ENCODE data around the gene ARMC6. TPM values are rescaled to one million over a fixed set of nuclear protein-coding genes. Genes with fewer than 3 reads are reported as not detected.
A peak's percentile ranks its signal among the peaks of the same experiment; 100 is the strongest.

ARMC6 gene
- total and polyA plus RNA-seq, 2 of the 13 experiments (the other 11 are each of a cell fraction or from before 2014, with no cell fraction given), result 16.2 to 36.8 TPM

GRCh38 chr19:19105365-19106055 lies 72.1 kb downstream of the ARMC6 start (continued):
- peak; percentile 30; the same call in 1 of the 2 replicates for TF ChIP-seq PATZ1 (CRISPR knock-in tag; IDR thresholded peaks at IDR 0.05)
- TF ChIP-seq KMT2B (CRISPR knock-in tag; IDR thresholded peaks at IDR 0.05), result no peak
- TF ChIP-seq ZNF883 (CRISPR knock-in tag; IDR thresholded peaks at IDR 0.05; ENCODE audit: not compliant biosample characterization), result no peak
- no peak for TF ChIP-seq FOXK1 (CRISPR knock-in tag; IDR thresholded peaks at IDR 0.05; ENCODE audit: borderline replicate concordance, low read depth)
- TF ChIP-seq ZNF614 (CRISPR knock-in tag; IDR thresholded peaks at IDR 0.05; ENCODE audit: borderline replicate concordance), result peak; percentile 27; the same call in 1 of the 2 replicates
- TF ChIP-seq ZNF773 (CRISPR knock-in tag; IDR thresholded peaks at IDR 0.05; ENCODE audit: borderline replicate concordance), result no peak
- no peak for TF ChIP-seq PCBP2 (optimal IDR thresholded peaks at IDR 0.05; ENCODE audit: low read depth, low read length, poor library complexity, severe bottlenecking)
- TF ChIP-seq ZHX2 (IDR thresholded peaks at IDR 0.05; ENCODE audit: low read depth), result peak; percentile 56; the same call in 1 of the 2 replicates
- TF ChIP-seq ZHX2 (CRISPR knock-in tag; IDR thresholded peaks at IDR 0.05; ENCODE audit: borderline replicate concordance), result no peak
- no peak for TF ChIP-seq POLR2AphosphoS2 (IDR thresholded peaks at IDR 0.05; ENCODE audit: low read depth, low read length)
- peak; percentile 97 for TF ChIP-seq ZBTB38 (CRISPR knock-in tag; IDR thresholded peaks at IDR 0.05)
- no peak for TF ChIP-seq SKI (IDR thresholded peaks at IDR 0.05; ENCODE audit: partially characterized antibody)
- TF ChIP-seq ZFX (CRISPR knock-in tag; IDR thresholded peaks at IDR 0.05; ENCODE audit: low read depth), result peak; percentile 81
- peak; percentile 39 for TF ChIP-seq HNRNPLL (IDR thresholded peaks at IDR 0.05; ENCODE audit: low read depth, low read length, poor library complexity, severe bottlenecking)
- TF ChIP-seq SRSF4 (IDR thresholded peaks at IDR 0.05; ENCODE audit: low read depth, low read length, poor library complexity, severe bottlenecking), result no peak
- peak; percentile 33; the same call in 1 of the 2 replicates for TF ChIP-seq DRAP1 (CRISPR knock-in tag; IDR thresholded peaks at IDR 0.05)
- TF ChIP-seq ZHX1 (CRISPR knock-in tag; IDR thresholded peaks at IDR 0.05; ENCODE audit: low read depth), result peak; percentile 59; the same call in 1 of the 2 replicates

All from HepG2 (cell line).